ENCODE data around the gene LRRC2.
"Not testable (repeated sequence)": the region's sequence is repeated elsewhere in the genome, so short reads cannot be mapped to it uniquely, and the experiment has no call there.

The LRRC2 gene

GRCh38 chr3:46585799-46586693 is 19.9 kb upstream of the LRRC2 start:
- TF ChIP-seq CTCF (IDR thresholded peaks at IDR 0.05; ENCODE audit: control extremely low read depth, extremely low read depth, low read depth, missing control alignments): no peak

GRCh38 chr3:46584598-46585467 is 18.7 kb upstream of the LRRC2 start:
- POLR2A ChIA-PET: no interaction called here
- no peak for TF ChIP-seq CTCF (IDR thresholded peaks at IDR 0.05; ENCODE audit: control extremely low read depth, extremely low read depth, low read depth, missing control alignments)
- CTCF ChIA-PET: interaction anchor here (1.1 to 2.2 kb wide), 3 partner anchors 11 to 96 kb away, joined by 3 to 5 read pairs (median 4); no protein-coding TSS in a partner anchor
- no peak for DNase-seq (ENCODE audit: extremely low spot score)

More at GRCh38 chr3:46585799-46586693, 19.9 kb upstream of the LRRC2 start:
- DNase-seq (ENCODE audit: extremely low spot score): no peak
- CTCF ChIA-PET: interaction anchor here (1.3 to 1.9 kb wide), 3 partner anchors 28 to 142 kb away, joined by 3 to 8 read pairs (median 4); no protein-coding TSS in a partner anchor
- POLR2A ChIA-PET: no interaction called here

- no peak for DNase-seq (ENCODE audit: extremely low spot score)
- ChIA-PET POLR2A (no interaction called here), CTCF (no interaction called here)
- no peak for TF ChIP-seq CTCF (IDR thresholded peaks at IDR 0.05; ENCODE audit: control extremely low read depth, extremely low read depth, low read depth, missing control alignments)
These were observed 14.6 kb upstream of the LRRC2 start for GRCh38 chr3:46580675-46581074.

GRCh38 chr3:46579756-46580286 is 13.7 kb upstream of the LRRC2 start:
- ChIA-PET POLR2A (no interaction called here), CTCF (no interaction called here)
- no peak for TF ChIP-seq CTCF (IDR thresholded peaks at IDR 0.05; ENCODE audit: control extremely low read depth, extremely low read depth, low read depth, missing control alignments)
- no peak for DNase-seq (ENCODE audit: extremely low spot score)

- POLR2A ChIA-PET: no interaction called here
- CTCF ChIA-PET: no interaction called here
These were observed 13.1 kb upstream of the LRRC2 start for GRCh38 chr3:46578973-46579755.

GRCh38 chr3:46577580-46578249 is 11.6 kb upstream of the LRRC2 start:
- DNase-seq (ENCODE audit: extremely low spot score); CTCF ChIA-PET; POLR2A ChIA-PET: not testable (repeated sequence)

More at GRCh38 chr3:46578973-46579755, 13.1 kb upstream of the LRRC2 start:
- no peak for TF ChIP-seq CTCF (IDR thresholded peaks at IDR 0.05; ENCODE audit: control extremely low read depth, extremely low read depth, low read depth, missing control alignments)
- DNase-seq (ENCODE audit: extremely low spot score): no peak

Measured in GM10248 (cell line).